Sigmoid colon (tissue), 7 donors: ENCODE results near the gene RNF149. TPM values are rescaled to one million over a fixed set of nuclear protein-coding genes. Genes with fewer than 3 reads are reported as not detected.

Experiments
- DNase-seq: peaks from one replicate; pipeline ENCODE4 v3.0.0-alpha.2; 2019
- H3K27ac ChIP-seq, 4 donors: fragments of 200-600 bp; sonication (generic); one replicate each; pipeline ENCODE4 v1.5.1; 2016 to 2019; ENCODE audit warnings: mild to moderate bottlenecking in 1 of 4
- H3K27me3 ChIP-seq, 3 donors: fragments of 200-600 bp; sonication (generic); one replicate each; pipeline ENCODE4 v1.5.1; 2019; ENCODE audit warnings: mild to moderate bottlenecking in 1 of 3
- H3K36me3 ChIP-seq, 4 donors: fragments of 200-600 bp; sonication (generic); one replicate each; pipeline ENCODE4 v1.5.1; 2016 to 2019
- H3K4me1 ChIP-seq, 4 donors: fragments of 200-600 bp; sonication (generic); one replicate each; pipeline ENCODE4 v1.5.1; 2017 to 2019
- H3K4me3 ChIP-seq, 4 donors: fragments of 200-600 bp; sonication (generic); one replicate each; pipeline ENCODE4 v1.5.1; 2017 to 2019; ENCODE audit warnings: mild to moderate bottlenecking in 2 of 4, moderate library complexity in 1 of 4
- H3K9me3 ChIP-seq, 4 donors: fragments of 200-600 bp in 3 of 4; sonication (generic) in 3 of 4; one replicate each; pipeline versions ENCODE4 v1.5.1 to v1.6.1; 2013 to 2019
- EP300 ChIP-seq, 4 donors: sonication (generic); formaldehyde crosslinking; IDR thresholded peaks; one replicate each; pipeline ENCODE4 v1.6.1; 2017; ENCODE audit warnings: antibody characterized with exemption in 4 of 4
- POLR2A ChIP-seq, 2 donors: fragments of 450-650 bp; IDR thresholded peaks; one replicate each; pipeline ENCODE4 v1.6.1; 2016; ENCODE audit warnings: antibody characterized with exemption in 2 of 2, mild to moderate bottlenecking in 2 of 2, moderate library complexity in 2 of 2
- POLR2AphosphoS5 ChIP-seq, 4 donors: sonication (generic); formaldehyde crosslinking; IDR thresholded peaks; one replicate each; pipeline ENCODE4 v1.6.1; 2017; ENCODE audit warnings: antibody characterized with exemption in 4 of 4
- WGBS, 2 donors: extraction: QIAGEN DNeasy Blood & Tissue Kit; methylation state at CpG; one replicate each; pipeline ENCODE4 v1.1.7; 2013; 5-methylcytosine and 5-hydroxymethylcytosine counted together
- intact Hi-C: fragments of 100-400 bp; cut with DNase I; formaldehyde crosslinking; loops from one replicate; pipeline ENCODE4 v1.15.1; 2023
- polyA plus RNA-seq, 3 donors: library from polyadenylated mRNA; stranded (reverse); fragments of 200-250 nt; gene quantifications; one replicate each; pipeline ENCODE4 v1.2.3, GENCODE V29; 2013
- total RNA-seq, 4 donors: library from RNA; depleted of rRNA; stranded (reverse); fragments of >200 nt; gene quantifications; one replicate each; pipeline ENCODE4 v1.1.0, GENCODE V29; 2016
- TF ChIP-seq, protein P1 (sequence below), 4 experiments: fragments of 450-650 bp in 3 of 4; fragments of 200-600 bp in 1 of 4; IDR thresholded peaks; one replicate each; pipeline ENCODE4 v1.5.1; 2016 to 2019; ENCODE audit warnings: antibody characterized with exemption in 4 of 4, mild to moderate bottlenecking in 3 of 4, moderate library complexity in 2 of 4
- donor health status: healthy with polysubstance abuse.
- donor health status: Bipolar disorder and iron deficiency.
- donor health status: healthy.

Gene RNF149
- total and polyA plus RNA-seq, 7 donors: 11.4 to 65.4 (median 40.0) TPM

DNA sequence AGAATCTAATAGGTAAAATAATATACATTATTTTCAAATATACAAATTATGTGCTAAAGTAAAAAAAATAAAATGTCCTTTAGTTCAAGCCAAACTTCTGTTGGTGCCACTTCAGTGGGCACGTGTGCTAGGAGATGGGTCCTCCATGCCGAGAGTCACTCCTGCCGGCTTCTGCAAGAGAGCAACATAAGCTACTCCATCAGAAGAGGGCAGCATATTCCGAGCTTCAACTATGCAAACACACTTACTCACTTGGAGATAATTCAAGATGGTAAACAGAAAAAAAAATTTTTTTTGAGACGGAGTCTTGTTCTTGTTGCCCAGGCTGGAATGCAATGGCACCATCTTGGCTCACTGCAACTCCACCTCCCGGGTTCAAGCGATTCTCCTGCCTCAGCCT, 31.4 kb downstream of the RNF149 start:
- 55 to 86% methylated on average over 7 of the region's 7 CpGs for WGBS, 2 donors
- Histone ChIP-seq H3K27ac (no peak overlapping the region), H3K9me3 (no peaks in the 10 kb centered on the region), H3K27me3 (no peaks in the 10 kb centered on the region), H3K4me1 (no peaks in the 10 kb centered on the region), H3K4me3 (no peak overlapping the region), H3K36me3 (peaks cover 12 to 79% (median 23%) of the 10 kb centered on the region in 4 donors)
- TF ChIP-seq POLR2AphosphoS5 (IDR thresholded peaks at IDR 0.05) (no peak), EP300 (IDR thresholded peaks at IDR 0.05) (no peak), POLR2A (IDR thresholded peaks at IDR 0.05) (no peak)
- TF ChIP-seq, protein P1, sequence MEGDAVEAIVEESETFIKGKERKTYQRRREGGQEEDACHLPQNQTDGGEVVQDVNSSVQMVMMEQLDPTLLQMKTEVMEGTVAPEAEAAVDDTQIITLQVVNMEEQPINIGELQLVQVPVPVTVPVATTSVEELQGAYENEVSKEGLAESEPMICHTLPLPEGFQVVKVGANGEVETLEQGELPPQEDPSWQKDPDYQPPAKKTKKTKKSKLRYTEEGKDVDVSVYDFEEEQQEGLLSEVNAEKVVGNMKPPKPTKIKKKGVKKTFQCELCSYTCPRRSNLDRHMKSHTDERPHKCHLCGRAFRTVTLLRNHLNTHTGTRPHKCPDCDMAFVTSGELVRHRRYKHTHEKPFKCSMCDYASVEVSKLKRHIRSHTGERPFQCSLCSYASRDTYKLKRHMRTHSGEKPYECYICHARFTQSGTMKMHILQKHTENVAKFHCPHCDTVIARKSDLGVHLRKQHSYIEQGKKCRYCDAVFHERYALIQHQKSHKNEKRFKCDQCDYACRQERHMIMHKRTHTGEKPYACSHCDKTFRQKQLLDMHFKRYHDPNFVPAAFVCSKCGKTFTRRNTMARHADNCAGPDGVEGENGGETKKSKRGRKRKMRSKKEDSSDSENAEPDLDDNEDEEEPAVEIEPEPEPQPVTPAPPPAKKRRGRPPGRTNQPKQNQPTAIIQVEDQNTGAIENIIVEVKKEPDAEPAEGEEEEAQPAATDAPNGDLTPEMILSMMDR (IDR thresholded peaks at IDR 0.05): no peak
- no peak for DNase-seq
- intact Hi-C loops: no loop called here

DNA sequence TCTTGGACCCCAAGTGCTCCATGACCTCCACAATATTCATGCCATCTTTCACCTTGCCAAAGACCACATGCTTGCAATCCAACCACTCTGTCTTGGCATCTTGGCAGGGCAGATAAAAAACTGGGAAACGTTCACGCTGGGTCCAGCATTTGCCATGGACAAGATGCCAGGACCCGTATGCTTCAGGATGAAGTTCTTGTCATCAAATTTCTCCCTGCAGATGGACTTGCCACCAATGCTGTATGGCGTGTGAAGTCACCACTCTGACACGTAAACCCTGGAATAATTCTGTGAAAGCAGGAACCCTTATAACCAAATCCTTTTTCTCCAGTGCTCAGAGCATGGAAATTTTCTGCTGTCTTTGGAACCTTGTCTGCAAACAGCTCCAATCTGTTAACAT, 34.4 kb downstream of the RNF149 start:
- Histone ChIP-seq H3K27me3 (no peaks in the 10 kb centered on the region), H3K36me3 (peaks cover 5 to 82% (median 24%) of the 10 kb centered on the region in 4 donors), H3K27ac (no peak overlapping the region), H3K9me3 (no peaks in the 10 kb centered on the region), H3K4me1 (no peaks in the 10 kb centered on the region), H3K4me3 (no peak overlapping the region)
- no peak for DNase-seq
- 94% methylated on average over 5 of the region's 5 CpGs for WGBS, 2 donors
- TF ChIP-seq, protein P1 (IDR thresholded peaks at IDR 0.05): no peak
- TF ChIP-seq POLR2A (IDR thresholded peaks at IDR 0.05): no peak
- TF ChIP-seq POLR2AphosphoS5 (IDR thresholded peaks at IDR 0.05): no peak
- TF ChIP-seq EP300 (IDR thresholded peaks at IDR 0.05): no peak
- intact Hi-C loops: no loop called here

DNA sequence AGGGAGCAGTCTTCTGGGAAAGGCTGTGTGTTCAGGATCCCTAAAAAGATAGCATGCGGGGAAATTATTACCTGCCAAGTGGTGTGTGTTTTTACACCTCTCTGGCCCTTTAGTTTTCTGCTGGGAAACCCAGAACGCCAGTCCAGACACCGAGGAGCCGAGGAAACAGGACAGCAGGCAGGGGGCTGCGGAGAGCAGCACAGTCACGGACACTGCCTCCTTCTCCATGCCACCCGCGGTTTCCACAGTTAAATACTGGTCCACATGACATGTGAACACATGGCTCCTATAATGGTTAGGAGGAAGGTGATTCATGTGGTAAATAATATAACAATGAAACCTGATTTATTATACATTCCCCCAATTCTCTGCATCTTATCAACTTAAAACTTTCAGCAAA, 35.4 kb downstream of the RNF149 start:
- Histone ChIP-seq H3K36me3 (peaks cover 5 to 82% (median 26%) of the 10 kb centered on the region in 4 donors), H3K4me3 (no peak overlapping the region), H3K9me3 (no peaks in the 10 kb centered on the region), H3K27ac (no peak overlapping the region), H3K4me1 (no peaks in the 10 kb centered on the region), H3K27me3 (no peaks in the 10 kb centered on the region)
- no peak for TF ChIP-seq EP300 (IDR thresholded peaks at IDR 0.05)
- no peak for TF ChIP-seq POLR2AphosphoS5 (IDR thresholded peaks at IDR 0.05)
- TF ChIP-seq, protein P1 (IDR thresholded peaks at IDR 0.05): no peak
- TF ChIP-seq POLR2A (IDR thresholded peaks at IDR 0.05): no peak
- intact Hi-C loops: no loop called here
- WGBS, 2 donors: 87 to 92% methylated on average over 8 of the region's 8 CpGs
- no peak for DNase-seq

DNA sequence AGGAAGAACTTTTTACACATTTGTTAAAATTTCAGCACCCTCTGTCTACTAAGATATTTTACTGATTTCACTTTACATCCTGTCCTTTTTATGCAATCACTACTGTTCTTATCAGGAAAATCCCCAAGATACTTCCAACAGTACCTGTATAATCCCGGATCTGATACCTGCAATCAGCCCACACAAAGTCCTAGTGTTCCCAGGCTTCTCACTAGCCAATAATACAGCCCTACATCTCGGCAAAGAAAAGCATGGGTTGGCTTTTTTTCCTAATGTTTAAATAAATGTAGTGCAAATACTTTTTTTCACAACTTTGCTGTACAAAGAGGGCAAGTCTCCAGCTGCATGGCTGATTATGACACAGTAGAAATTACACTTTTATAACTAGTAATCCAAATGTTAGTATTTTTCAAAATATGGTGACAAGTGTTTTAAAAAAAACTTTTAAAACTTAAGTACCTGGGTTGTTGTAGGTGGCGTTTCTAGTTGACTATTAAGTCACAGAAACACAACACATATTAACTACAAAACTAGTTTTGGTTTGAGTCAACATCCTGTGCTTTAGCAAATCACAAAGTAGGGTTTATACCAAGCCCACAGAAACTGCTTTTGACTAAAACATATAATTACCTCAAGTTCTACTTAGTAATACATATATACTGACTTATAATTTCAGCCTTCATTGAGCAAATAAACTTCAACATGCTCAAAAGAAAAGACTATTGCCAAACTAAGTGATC, 36.3 kb downstream of the RNF149 start:
- H3K27ac ChIP-seq: no peak overlapping the region
- no peak overlapping the region for H3K4me3 ChIP-seq
- intact Hi-C loops: no loop called here
- no peaks in the 10 kb centered on the region for H3K27me3 ChIP-seq
- peaks cover 5 to 83% (median 29%) of the 10 kb centered on the region in 4 donors for H3K36me3 ChIP-seq
- WGBS, 2 donors: 34 to 63% methylated on average over 3 of the region's 3 CpGs
- TF ChIP-seq POLR2AphosphoS5 (IDR thresholded peaks at IDR 0.05): no peak
- TF ChIP-seq EP300 (IDR thresholded peaks at IDR 0.05): no peak
- TF ChIP-seq, protein P1 (IDR thresholded peaks at IDR 0.05): no peak
- TF ChIP-seq POLR2A (IDR thresholded peaks at IDR 0.05): no peak
- H3K4me1 ChIP-seq: no peaks in the 10 kb centered on the region
- no peaks in the 10 kb centered on the region for H3K9me3 ChIP-seq
- no peak for DNase-seq
